Measurements from ENCODE around the gene SMIM20.
A peak's percentile ranks its signal among the peaks of the same experiment; 100 is the strongest.
"Not testable (repeated sequence)": the region's sequence is repeated elsewhere in the genome, so short reads cannot be mapped to it uniquely, and the experiment has no call there.

SMIM20 gene

DNA sequence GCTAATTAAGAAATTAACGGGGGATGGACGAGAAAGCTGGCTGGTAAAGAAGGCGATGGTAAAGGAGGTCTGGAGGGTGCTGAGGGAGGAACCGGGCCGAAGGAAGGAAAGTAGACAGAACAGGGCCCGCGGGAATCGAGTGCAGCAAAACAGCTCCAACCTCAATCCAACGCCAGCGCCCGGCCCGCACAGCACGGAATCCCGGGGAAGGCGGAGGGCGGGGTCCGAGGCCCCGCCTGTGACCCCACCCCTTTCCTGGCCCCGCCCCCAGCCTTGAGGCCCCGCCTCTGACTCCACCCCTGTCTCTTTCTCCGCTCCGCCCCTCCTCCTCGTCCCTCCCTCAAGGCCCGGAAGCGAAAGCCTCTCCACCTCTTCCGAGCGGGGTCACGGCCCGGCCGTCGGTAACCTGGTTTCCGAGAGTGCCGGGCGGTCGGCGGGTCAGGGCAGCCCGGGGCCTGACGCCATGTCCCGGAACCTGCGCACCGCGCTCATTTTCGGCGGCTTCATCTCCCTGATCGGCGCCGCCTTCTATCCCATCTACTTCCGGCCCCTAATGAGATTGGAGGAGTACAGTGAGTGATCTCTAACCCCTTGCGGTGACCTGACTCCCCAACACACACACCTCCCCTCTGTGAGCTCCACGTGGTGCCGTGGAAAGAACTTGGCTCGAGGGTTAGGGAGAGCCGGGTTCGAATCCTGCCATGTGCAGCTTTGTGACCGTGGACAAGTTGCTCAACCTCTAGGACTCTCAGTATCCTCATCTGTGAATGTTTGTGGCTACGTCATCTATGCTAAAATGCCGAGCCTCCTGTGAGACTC, at the start of gene SMIM20:
Gene SMIM20, plus strand, starts transcription at position 370 of the 819 bp plus-strand sequence. Its CDS starts 94 bp downstream, at position 464.
- DNase-seq (ENCODE audit: low read depth), result peak; percentile 89

DNA sequence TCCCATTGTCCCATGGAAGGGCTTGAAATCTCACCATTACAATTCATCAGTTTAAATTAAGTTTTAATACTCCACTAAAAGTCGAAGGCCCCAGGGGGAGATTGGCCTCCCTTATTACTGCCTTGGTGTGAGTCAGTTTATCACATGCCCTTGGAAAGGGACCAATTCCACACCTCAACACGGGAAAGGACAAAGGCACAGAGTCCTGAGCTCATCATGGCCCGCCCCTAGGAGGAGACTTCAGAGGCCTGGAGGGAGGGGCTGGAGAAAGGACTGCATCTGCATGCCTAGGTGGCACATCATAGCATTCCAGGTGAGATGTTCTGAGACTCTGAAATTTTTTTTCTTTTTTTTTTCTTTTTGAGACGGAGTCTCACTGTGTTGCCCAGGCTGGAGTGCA, 48.4 kb upstream of the SMIM20 start:
- DNase-seq (ENCODE audit: low read depth), result no peak

DNA sequence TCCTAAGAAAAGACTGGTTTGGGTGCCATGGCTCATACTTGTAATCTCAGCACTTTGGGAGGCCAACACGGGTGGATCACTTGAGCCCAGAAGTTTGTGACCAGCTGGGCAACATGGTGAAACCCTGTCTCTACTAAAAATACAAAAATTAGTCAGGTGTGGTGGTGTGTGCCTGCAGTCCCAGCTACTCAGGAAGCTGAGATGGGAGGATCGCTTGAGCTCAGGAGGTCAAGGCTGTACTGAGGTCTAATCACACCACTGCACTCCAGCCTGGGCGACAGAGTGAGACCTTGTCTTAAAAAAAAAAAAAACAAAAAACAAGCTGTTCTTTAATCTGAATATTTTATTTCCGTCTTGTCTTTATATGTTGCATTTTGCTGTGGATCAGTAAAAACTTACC, 47.6 kb upstream of the SMIM20 start:
- DNase-seq (ENCODE audit: low read depth), result not testable (repeated sequence)

DNA sequence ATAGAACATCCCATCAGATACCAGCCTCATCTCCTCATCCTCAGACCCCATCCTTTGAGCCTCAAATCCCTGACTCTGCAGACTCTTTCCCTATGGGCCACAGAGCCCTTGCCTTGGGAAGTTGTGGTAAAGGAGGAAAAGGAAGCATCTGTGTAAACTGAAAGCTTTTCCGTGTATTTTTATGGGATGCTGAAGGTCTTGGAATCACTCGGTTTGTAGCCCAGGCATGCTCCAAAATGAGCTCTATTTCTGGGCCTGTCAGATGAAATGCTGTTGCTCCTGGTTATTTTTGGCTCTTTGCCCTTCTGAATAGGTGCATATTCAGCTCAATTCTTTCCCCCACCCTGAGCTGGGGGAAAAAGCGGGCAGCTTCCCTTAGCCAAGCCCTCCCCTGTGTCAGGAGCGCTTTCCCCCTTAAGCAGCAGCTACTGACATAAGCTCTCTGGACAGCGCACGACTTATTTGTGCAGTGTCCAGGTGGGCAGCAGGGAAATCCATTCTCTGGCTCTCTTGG, 46.2 kb upstream of the SMIM20 start:
- no peak for DNase-seq (ENCODE audit: low read depth)

DNA sequence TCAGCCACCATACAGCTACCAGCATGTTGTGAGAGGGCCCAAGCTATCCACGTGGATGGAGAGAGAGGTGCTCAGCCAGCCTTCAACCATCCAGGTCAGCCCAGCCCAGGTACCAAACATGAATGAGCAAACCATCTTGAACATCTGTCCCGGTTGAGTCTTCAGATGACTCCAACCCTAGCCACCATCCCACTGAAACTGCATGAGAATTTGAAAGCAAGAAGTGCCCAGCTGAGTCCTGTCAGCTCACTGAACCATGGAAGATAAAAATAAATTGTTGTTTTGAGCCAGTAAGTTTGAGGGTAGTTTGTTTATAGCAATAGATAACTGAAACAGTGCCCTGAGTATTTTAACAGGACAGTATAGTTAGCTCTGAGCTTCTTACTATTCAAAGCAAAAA, 43.9 kb upstream of the SMIM20 start:
- DNase-seq (ENCODE audit: low read depth), result no peak

DNA sequence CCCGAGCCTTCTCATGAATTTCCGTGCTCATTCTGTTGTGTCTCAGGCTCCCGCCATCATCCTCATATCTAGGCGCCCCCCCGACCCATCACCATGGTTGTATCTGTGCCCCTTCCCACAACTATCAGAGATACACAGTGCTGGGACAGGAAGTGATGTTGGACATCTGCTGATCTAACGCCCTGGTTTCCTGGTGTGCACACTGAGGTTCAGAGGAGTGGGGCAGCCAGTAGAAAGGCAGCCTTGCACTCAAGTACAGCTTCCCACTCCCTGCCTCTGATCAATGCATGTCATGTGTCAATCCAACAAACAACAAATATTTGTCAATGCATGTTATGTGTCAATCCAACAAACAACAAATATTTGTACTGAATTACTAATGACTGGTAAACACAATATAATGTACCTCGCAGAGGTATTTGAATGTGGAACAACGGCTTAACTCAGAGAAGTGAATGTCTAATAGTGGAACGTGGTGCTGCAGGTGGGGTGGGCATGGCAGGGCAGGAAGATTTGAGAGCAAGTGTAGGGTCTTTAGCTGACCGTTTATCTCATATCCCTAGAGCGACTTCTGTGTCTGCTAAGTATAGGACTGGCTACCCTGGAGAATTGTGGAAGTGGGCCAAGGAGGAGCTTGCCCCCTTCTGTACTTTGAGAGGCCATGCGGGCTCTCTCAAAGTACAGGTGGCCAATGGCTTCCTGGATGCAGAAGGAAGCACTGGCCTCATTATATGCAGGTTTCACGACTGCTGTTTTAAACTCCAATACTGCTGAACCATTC, 41.0 kb upstream of the SMIM20 start:
- DNase-seq (ENCODE audit: low read depth), result no peak

DNA sequence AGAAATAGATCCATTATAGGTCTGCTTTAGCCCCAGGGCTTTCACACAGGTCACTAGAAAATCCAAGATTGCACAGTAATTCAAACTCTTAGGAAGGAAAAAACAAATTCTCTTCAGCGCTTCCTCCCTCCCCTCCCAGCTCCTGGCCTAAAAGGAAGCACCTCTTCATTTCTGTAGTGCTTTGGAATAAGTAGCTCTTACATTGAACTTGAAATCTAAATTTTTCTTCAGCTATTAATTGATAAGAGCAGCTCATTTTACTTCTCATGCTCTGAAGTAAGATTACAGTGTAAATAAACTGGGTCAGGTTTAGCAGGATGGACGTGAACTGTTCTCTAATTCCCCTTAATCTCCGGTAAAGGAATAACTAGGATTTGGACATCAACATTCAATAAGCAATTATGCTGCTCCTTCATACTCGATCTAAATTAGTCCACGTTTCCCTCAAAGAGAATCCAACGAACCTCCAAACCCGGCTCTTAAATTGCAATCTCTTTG, 40.3 kb upstream of the SMIM20 start:
- DNase-seq (ENCODE audit: low read depth), result no peak

DNA sequence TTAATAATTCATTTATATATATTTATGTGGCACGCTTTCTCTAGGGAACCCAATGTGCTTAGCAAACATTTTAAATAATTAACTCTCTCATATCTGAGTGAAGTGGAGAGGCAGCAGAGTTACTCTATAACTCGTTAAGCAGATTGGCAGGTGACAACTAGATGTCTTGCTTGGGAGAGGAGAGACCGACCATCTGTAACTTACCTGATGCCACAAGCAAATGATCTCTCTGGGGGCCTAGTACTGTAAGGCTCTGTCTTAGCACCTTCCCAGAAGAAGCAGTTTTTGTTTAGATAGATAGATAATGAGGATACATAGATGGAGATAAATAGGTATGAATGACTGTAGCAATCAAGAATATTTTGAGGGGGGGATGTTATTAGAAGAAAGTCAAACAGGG, 39.4 kb upstream of the SMIM20 start:
- DNase-seq (ENCODE audit: low read depth), result no peak

DNA sequence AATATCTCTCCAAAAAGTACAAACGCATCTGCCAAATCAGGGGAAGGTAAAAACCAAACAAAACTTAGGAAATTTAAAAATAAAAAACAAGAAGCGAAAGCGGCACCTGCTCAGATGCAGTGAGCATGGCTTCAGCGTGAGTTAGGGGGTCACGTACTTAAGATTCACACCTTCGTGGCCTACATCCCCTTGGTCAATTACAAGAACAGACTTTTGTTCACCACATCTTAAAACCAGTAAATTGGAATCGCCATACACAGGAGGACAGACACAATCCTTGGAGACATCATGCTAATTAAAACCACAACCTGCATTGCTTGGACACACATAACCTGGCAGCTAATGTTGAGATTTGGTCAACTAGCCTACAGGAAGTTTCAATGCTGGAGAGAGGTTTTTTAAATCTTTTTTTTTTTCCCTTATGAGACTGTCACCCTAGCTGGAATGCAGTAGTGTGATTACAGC, 38.7 kb upstream of the SMIM20 start:
- no peak for DNase-seq (ENCODE audit: low read depth)

DNA sequence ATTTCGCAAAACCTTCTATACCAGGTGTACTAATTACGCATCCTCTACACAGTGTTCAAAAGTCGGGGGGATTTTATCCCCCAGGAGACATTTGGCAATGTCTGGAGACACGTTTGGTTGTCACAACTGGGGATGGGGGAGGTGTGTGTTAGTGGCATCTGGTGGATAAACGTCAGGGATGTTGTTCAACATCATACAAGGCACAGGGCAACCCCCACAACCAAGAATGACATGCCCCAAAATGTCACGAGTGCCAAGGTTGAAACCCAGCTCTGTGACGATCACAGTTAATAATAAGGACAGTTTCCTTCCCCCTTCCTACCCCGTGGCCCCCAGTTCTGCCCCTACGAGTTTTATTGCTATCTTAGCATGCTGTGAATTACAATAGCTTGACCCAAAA, 35.3 kb upstream of the SMIM20 start:
- no peak for DNase-seq (ENCODE audit: low read depth)

DNA sequence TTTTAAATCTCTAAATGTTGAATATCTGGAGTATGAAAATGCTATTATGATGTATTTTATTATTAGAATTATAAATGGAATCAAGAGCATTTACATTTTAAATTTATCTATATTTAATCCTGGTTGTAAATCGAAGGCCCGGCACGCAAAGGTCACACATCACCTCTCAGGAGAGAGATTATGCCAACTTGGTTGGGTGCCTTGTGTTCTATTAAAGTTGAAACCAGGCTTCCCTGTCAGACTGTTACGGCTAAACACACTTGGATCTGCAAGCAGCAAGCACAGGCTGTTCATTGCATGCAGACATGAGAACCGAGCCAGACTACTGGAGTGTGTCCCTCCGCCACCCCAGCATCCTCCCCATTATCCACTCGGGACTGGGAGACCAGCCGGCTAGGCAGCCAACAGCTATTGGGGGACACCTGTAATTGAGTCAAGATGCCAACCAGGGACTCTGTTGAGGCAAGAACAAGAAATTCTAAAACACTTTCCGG, 34.9 kb upstream of the SMIM20 start:
- DNase-seq (ENCODE audit: low read depth), result no peak

DNA sequence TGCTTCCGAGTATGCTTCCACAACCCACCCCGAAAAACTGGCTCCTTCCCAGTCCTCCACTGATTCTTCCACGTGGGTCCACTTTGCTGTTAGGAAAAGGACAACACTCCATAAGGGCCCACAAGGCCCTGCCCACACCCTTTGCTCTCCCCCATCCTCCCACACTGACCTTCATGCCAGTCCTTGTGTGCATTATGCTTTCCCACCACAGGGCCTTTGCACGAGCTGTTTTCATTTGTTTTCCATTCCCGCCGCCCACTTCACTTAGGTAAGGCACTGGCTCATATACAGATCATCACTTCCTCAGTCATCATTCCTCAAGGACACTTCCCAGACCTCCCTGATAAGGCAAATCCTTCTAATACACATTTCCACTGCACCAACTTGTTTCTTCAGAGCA, 34.4 kb upstream of the SMIM20 start:
- no peak for DNase-seq (ENCODE audit: low read depth)

DNA sequence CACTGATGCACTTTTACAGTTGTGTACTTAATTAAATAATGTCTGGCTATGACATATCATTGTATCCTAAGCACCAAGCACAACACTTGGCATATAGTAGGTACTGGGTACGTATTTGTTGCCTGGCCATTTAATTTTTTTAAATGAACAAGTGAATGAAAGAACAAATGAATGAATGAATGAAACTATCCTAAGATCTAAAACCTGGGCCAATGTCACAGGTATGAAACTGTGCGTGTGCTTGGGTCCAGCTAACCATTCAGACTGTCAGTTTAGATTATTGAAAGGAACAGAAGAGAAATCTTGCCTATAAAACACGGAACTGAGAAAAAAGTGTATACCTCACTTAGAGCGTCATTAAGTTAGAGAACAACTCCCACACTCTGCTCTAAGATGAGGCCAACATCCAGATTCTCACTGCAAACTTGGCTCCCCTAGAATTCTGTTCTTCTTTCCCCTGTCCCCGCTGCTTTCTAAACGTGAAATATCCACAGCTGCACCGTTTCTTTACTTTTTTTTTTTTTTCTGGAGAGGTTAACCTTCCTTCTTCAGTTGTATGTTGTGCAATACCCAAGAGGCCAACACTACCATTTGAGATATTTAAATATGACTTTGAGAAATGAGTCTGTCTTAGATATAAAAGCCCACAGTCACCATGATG, 33.9 kb upstream of the SMIM20 start:
- DNase-seq (ENCODE audit: low read depth), result no peak

DNA sequence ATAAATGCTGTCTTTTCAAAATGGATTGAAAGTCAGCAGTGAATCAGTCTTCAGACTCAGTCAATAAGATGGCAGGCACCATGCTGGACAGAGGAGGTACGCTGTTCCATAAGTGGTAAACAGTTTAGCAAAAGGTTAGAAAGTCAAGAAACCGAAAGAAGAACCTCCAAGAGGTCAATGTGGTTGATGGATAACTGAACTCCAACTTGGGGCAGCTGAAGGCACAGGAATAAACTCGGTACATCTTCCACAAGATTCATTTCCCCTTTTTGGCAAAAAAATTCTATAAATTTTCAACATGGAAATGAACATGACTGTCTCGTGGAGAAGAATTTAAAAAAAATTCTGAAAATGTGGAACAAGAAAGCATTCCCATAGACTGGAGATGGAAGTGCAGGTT, 32.8 kb upstream of the SMIM20 start:
- no peak for DNase-seq (ENCODE audit: low read depth)

DNA sequence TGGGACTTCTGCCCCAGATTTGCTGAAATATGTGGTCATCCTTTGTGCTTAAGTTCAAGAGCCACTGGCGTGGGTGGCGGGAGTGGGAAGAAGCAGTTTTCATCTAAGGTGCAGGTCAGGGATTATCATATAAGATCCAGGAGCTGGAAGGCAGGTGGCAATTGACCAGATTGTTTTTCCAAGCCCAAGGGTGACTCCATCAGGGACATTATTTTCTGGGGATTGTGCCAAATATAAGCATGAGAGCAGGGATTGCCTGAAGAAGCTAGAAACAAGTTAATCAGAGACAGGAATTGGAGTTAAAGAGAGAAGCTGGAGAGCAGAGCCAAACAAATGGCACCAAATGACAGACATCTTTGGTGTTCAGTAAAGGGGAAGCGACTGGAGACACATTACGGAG, 31.8 kb upstream of the SMIM20 start:
- no peak for DNase-seq (ENCODE audit: low read depth)

DNA sequence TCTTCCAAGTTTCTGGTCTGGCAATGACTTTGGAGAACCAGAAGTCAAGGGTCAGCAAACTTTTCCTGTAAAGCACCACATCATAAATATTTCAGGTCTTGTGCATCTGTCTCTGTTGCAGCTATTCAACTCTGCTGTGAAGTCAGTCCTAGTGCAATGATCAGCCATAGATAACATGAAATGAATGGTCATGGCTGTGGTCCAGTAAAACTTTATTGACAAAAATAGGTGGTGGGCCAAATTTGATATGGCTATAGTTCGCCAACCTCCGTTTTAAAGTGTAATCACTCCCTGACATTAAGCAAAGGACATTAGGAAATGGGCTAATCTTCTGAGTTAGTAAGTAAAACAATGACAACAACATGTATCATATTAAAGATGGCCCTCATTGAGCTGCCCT, 30.5 kb upstream of the SMIM20 start:
- DNase-seq (ENCODE audit: low read depth), result no peak

DNA sequence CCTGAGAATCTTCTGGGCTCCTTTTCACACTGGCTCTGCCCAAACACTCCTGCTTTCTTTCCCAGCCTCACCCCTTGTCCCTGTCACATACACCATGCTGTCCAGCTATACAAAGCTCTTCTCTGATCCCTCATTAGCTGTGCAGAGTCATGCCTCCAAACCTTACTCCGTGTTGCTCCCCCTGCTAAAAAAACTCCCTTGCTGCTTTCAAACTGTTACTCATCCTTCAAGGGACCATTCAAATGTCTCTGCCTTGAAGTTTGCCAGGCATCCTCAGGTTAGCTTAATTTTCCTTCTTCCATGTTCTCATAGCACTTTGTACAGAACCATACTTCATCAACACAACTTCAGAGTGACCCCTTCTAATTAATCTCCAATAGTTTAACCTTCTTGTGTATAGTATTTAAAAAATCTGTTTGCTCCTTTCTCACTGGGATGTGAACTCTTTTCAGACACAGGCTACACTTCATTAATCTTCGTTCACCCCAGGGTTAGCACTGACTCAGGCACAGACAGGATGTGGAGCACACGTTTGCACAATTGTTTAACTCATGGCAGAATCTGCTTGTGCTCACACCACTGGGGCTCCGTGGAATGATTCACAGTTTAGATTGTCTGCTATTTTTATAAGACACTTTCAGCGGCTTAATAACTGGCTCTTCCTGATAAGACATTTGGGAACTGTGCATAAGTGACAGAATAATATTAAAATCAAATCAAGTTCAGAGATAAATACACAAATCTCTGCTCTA, 29.8 kb upstream of the SMIM20 start:
- peak; percentile 86 for DNase-seq (ENCODE audit: low read depth)

DNA sequence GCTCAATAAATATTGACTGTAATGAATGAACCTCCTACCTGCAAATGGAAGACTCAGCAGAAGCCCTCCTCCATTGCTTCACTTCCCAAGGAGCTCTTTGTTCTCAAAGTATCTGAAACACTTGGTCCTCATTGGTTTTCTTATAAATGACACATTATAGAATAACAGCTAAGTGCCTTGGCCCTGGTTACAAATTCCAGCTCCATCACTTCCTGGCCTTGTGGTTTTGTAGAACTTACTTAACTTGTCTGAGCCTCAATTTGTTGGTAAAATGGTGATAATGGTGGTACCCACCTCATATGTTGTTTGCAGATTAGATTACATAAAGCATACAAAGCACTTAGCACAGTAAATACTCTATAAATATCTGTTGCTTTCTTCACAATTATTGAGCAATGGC, 25.2 kb upstream of the SMIM20 start:
- DNase-seq (ENCODE audit: low read depth), result peak; percentile 49

DNA sequence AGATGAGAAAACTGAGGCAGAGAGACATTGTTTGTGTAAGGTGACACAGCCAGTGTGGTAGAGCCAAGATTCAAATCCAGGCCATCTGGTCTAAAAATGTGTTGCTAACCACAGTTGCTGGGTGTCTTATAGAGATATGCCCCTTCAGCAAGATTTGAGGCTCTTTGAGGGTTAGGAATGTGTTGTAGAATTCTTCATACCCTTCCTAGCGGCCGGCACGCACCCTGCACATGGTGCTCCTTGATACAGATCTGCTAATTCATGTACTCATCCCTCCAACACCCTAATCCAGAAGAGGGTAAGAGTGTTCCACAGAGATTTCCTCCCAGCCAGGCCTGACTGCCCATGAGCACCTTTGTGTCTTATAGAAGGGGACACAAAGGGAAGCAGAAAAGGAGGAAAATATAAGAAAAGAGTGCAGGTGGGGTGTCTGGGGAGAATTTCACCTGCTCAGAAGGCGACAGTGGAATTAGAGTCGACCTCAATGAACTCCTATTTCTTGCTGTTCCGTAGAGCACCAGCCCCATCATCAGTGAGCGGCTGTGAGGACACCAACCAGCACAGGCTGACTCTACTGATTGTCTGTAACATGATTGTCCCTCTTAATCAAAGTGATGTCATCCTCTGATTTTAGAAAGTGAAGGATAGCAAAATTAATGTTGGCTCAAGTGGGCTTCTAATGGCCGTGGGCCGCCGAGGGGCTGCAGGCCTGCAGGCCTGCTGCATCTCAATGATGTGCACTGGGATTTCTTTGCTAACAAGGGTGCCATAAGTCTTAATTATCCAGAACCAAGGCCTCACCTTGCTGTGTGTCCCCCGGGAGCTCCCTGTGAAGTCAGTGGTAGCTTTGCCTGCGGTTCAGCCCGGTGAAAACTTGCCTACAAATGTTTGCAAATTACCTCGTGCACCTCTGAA, 24.2 kb upstream of the SMIM20 start:
- DNase-seq (ENCODE audit: low read depth), result no peak
